ENCODE measurements around the gene ROBO1. TPM values are rescaled to one million over a fixed set of nuclear protein-coding genes. Genes with fewer than 3 reads are reported as not detected.

Gene ROBO1
- total and polyA plus RNA-seq, 2 donors (not counting 3 experiments of a cell fraction or from before 2014, with no cell fraction given): 5.9 to 14.2 TPM

DNA sequence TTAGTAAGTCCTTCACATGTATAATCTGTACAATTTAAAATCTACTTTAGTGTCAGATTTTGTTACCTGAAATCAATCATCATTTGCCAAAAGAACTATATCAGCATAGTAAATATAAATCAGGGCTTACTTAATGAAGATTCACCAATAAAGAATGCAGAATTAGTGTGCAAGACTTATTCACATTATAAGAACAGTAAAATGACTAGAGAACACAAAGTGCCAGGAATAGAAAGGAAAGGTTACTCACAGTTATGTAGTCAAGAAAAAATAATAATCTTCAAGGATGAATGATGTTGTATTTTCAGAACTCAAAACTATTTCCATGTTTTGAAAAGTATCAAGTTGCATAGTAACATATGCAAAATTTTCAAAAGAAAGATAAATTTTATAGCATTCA is 891.9 kb downstream of the ROBO1 start:
- FAIRE-seq: no peak
- BruUV-seq (replicated peaks): no TSS peak
- Histone ChIP-seq H3K36me3 (ENCODE audit: control insufficient read depth in 2 of 2, extremely low read depth in 1 of 2, insufficient read depth in 2 of 2, low read length in 2 of 2) (no peaks in the 10 kb centered on the region), H3K9ac (replicated peaks; ENCODE audit: extremely low read depth, insufficient read depth, low read length) (no peak overlapping the region), H3K4me1 (ENCODE audit: control insufficient read depth, extremely low read depth, insufficient read depth, low read length) (peaks cover 18% of the 10 kb centered on the region), H4K20me1 (replicated peaks; ENCODE audit: control insufficient read depth, extremely low read depth, insufficient read depth, low read length) (no peaks in the 10 kb centered on the region), H3K79me2 (ENCODE audit: control insufficient read depth, insufficient read depth, low read length) (no peaks in the 10 kb centered on the region), H3K9me3 (replicated peaks; ENCODE audit: control insufficient read depth, insufficient read depth, low read length) (no peaks in the 10 kb centered on the region), H3K4me3 (replicated peaks in 1 of 3; ENCODE audit: insufficient read depth in 1 of 3, low read depth in 1 of 3, low read length in 3 of 3) (no peak overlapping the region), H3K4me2 (ENCODE audit: insufficient read depth, low read length) (peak overlapping the region; percentile 31), H3K27ac (ENCODE audit: insufficient read depth, low read depth, low read length) (no peak overlapping the region), H3K9me1 (replicated peaks; ENCODE audit: control insufficient read depth, extremely low read depth, insufficient read depth, low read length) (no peaks in the 10 kb centered on the region), H3K27me3 (ENCODE audit: control insufficient read depth in 2 of 2, insufficient read depth in 2 of 2, low read length in 2 of 2) (no peaks in the 10 kb centered on the region), H2AFZ (ENCODE audit: low read depth, low read length) (no peak overlapping the region)
- dilution Hi-C loops (cut with MboI; ENCODE audit: extremely low pct_ligation_motif_present, low sequenced_read_pairs) (no loop called here), intact Hi-C loops (cut with micrococcal nuclease) (no loop called here)
- POLR2A ChIA-PET: no interaction called here
- DNase-seq (ENCODE audit: low read depth, low spot score): peak; percentile 35
- TF ChIP-seq FOS (IDR thresholded peaks at IDR 0.05; ENCODE audit: borderline replicate concordance, insufficient read depth, low read length): no peak
- TF ChIP-seq POLR2A (IDR thresholded peaks at IDR 0.05; ENCODE audit: low read depth, low read length): no peak
- no peak for TF ChIP-seq MYC (IDR thresholded peaks at IDR 0.05; ENCODE audit: low read depth, low read length)
- TF ChIP-seq, protein P1, sequence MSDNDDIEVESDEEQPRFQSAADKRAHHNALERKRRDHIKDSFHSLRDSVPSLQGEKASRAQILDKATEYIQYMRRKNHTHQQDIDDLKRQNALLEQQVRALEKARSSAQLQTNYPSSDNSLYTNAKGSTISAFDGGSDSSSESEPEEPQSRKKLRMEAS (IDR thresholded peaks at IDR 0.05; ENCODE audit: insufficient read depth, insufficient read length): no peak
- no peak for TF ChIP-seq GATA2 (IDR thresholded peaks at IDR 0.05; ENCODE audit: insufficient read depth, insufficient read length, low read depth, low read length)
- no peak for TF ChIP-seq EZH2 (IDR thresholded peaks at IDR 0.05; ENCODE audit: borderline replicate concordance, low read depth, low read length, severe bottlenecking)
- no peak for TF ChIP-seq POLR2AphosphoS5 (IDR thresholded peaks at IDR 0.05; ENCODE audit: insufficient read depth, low read depth, low read length)
- TF ChIP-seq JUN (IDR thresholded peaks at IDR 0.05; ENCODE audit: borderline replicate concordance, insufficient read depth, insufficient read length, low read depth): no peak
- TF ChIP-seq, protein P2, sequence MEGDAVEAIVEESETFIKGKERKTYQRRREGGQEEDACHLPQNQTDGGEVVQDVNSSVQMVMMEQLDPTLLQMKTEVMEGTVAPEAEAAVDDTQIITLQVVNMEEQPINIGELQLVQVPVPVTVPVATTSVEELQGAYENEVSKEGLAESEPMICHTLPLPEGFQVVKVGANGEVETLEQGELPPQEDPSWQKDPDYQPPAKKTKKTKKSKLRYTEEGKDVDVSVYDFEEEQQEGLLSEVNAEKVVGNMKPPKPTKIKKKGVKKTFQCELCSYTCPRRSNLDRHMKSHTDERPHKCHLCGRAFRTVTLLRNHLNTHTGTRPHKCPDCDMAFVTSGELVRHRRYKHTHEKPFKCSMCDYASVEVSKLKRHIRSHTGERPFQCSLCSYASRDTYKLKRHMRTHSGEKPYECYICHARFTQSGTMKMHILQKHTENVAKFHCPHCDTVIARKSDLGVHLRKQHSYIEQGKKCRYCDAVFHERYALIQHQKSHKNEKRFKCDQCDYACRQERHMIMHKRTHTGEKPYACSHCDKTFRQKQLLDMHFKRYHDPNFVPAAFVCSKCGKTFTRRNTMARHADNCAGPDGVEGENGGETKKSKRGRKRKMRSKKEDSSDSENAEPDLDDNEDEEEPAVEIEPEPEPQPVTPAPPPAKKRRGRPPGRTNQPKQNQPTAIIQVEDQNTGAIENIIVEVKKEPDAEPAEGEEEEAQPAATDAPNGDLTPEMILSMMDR (IDR thresholded peaks at IDR 0.05; ENCODE audit: extremely low read depth in 1 of 2, insufficient read depth in 1 of 2, low read depth in 1 of 2, low read length in 2 of 2): no peak
- CTCF ChIA-PET: no interaction called here

Measured in endothelial cell of umbilical vein (primary cell).